H9 (cell line): ENCODE measurements around the gene SUN1. TPM values are rescaled to one million over a fixed set of nuclear protein-coding genes. Genes with fewer than 3 reads are reported as not detected.

Experiments used
- DNase-seq: peaks from one replicate; pipeline ENCODE4 v3.0.0-alpha.2; 2017
- H2AFZ ChIP-seq: one replicate; pipeline ENCODE4 v1.6.1; 2013; ENCODE audit warnings: mild to moderate bottlenecking, low read length, control low read depth, moderate library complexity
- H2AK5ac ChIP-seq: 2 replicates; pipeline ENCODE4 v1.6.1; 2013; ENCODE audit warnings: low read length, control low read depth, mixed read lengths; ENCODE audit not compliant: insufficient read length
- H2BK120ac ChIP-seq: one replicate; pipeline ENCODE4 v1.6.1; 2013; ENCODE audit warnings: low read depth, mild to moderate bottlenecking, low read length, control low read depth, inconsistent platforms; ENCODE audit not compliant: poor library complexity, severe bottlenecking
- H2BK12ac ChIP-seq: 2 replicates; pipeline ENCODE4 v1.6.1; 2013; ENCODE audit warnings: low read length, control low read depth, mixed read lengths, low read depth; ENCODE audit not compliant: insufficient read length
- H2BK15ac ChIP-seq: 2 replicates; pipeline ENCODE4 v1.6.1; 2013; ENCODE audit warnings: low read depth, low read length, control low read depth
- H2BK20ac ChIP-seq: one replicate; pipeline ENCODE4 v1.6.1; 2013; ENCODE audit warnings: low read depth, mild to moderate bottlenecking, low read length, control low read depth, inconsistent platforms; ENCODE audit not compliant: poor library complexity, severe bottlenecking
- H2BK5ac ChIP-seq: 2 replicates; pipeline ENCODE4 v1.6.1; 2013; ENCODE audit warnings: low read length, control low read depth, mixed read lengths; ENCODE audit not compliant: insufficient read length
- H3K14ac ChIP-seq: 2 replicates; pipeline ENCODE4 v1.6.1; 2013; ENCODE audit warnings: low read length, control low read depth; ENCODE audit not compliant: insufficient read depth
- H3K18ac ChIP-seq: 2 replicates; pipeline ENCODE4 v1.6.1; 2013; ENCODE audit warnings: low read depth, mild to moderate bottlenecking, mixed read lengths, low read length, control low read depth; ENCODE audit not compliant: insufficient read length
- H3K23ac ChIP-seq: 2 replicates; pipeline ENCODE4 v1.6.1; 2013; ENCODE audit warnings: low read length, control low read depth, mixed read lengths, low read depth; ENCODE audit not compliant: insufficient read length
- H3K23me2 ChIP-seq: 2 replicates; pipeline ENCODE4 v1.6.1; 2013; ENCODE audit warnings: low read depth, mild to moderate bottlenecking, mixed read lengths, low read length, control low read depth; ENCODE audit not compliant: insufficient read length, poor library complexity, severe bottlenecking
- H3K27ac ChIP-seq: 2 replicates; pipeline ENCODE4 v1.5.1; 2013; ENCODE audit warnings: low read length, control low read depth, mixed read lengths, low read depth; ENCODE audit not compliant: insufficient read length
- H3K27me3 ChIP-seq: 2 replicates; pipeline ENCODE4 v1.6.1; 2013; ENCODE audit warnings: low read length, control low read depth, inconsistent platforms; ENCODE audit not compliant: insufficient read depth
- H3K4ac ChIP-seq: 2 replicates; pipeline ENCODE4 v1.6.1; 2013; ENCODE audit warnings: low read depth, mild to moderate bottlenecking, control low read depth, inconsistent platforms, low read length, moderate library complexity
- H3K4me1 ChIP-seq: 2 replicates; pipeline ENCODE4 v1.6.1; 2013; ENCODE audit warnings: low read length, control low read depth, inconsistent platforms; ENCODE audit not compliant: insufficient read depth
- H3K4me2 ChIP-seq: 2 replicates; pipeline ENCODE4 v1.6.1; 2013; ENCODE audit warnings: low read length, control low read depth, mixed read lengths; ENCODE audit not compliant: insufficient read length, insufficient read depth
- H3K56ac ChIP-seq: 2 replicates; pipeline ENCODE4 v1.6.1; 2013; ENCODE audit warnings: low read depth, mild to moderate bottlenecking, mixed read lengths, low read length, control low read depth; ENCODE audit not compliant: insufficient read length
- H3K79me1 ChIP-seq: 2 replicates; pipeline ENCODE4 v1.6.1; 2013; ENCODE audit warnings: low read depth, mild to moderate bottlenecking, moderate library complexity, low read length, control low read depth, inconsistent platforms; ENCODE audit not compliant: insufficient read depth, poor library complexity, severe bottlenecking
- H3K79me2 ChIP-seq: 2 replicates; pipeline ENCODE4 v1.6.1; 2013; ENCODE audit warnings: low read length, control low read depth, inconsistent platforms; ENCODE audit not compliant: insufficient read depth
- H3K9ac ChIP-seq: 2 replicates; pipeline ENCODE4 v1.6.1; 2013; ENCODE audit warnings: low read length, control low read depth, mixed read lengths; ENCODE audit not compliant: insufficient read length; ENCODE audit errors: extremely low read depth
- H3K9me3 ChIP-seq: one replicate; pipeline ENCODE4 v1.6.1; 2013; ENCODE audit warnings: low read depth, low read length, inconsistent platforms; ENCODE audit not compliant: control insufficient read depth
- H3T11ph ChIP-seq: one replicate; pipeline ENCODE4 v1.6.1; 2013; ENCODE audit warnings: mild to moderate bottlenecking, low read length, control low read depth, inconsistent platforms
- H4K20me1 ChIP-seq: one replicate; pipeline ENCODE4 v1.6.1; 2013; ENCODE audit not compliant: control insufficient read depth, insufficient read length, insufficient read depth
- H4K5ac ChIP-seq: 2 replicates; pipeline ENCODE4 v1.6.1; 2013; ENCODE audit warnings: low read depth, mild to moderate bottlenecking, mixed read lengths, low read length, control low read depth; ENCODE audit not compliant: insufficient read length
- H4K8ac ChIP-seq: replicated peaks from 2 replicates; pipeline ENCODE4 v1.6.1; 2013; ENCODE audit warnings: low read length, control low read depth, mixed read lengths, low read depth; ENCODE audit not compliant: insufficient read length
- H4K91ac ChIP-seq: 2 replicates; pipeline ENCODE4 v1.6.1; 2013; ENCODE audit warnings: low read depth, mild to moderate bottlenecking, moderate library complexity, mixed read lengths, low read length, control low read depth; ENCODE audit not compliant: insufficient read length
- H3K27ac Mint-ChIP-seq, 3 experiments: 2 replicates in 2 of 3; 3 replicates in 1 of 3; pipeline ENCODE4 v1.8.0; 2020 to 2021; ENCODE audit warnings: mixed read lengths in 3 of 3, mild to moderate bottlenecking in 1 of 3, moderate library complexity in 1 of 3
- H3K27me3 Mint-ChIP-seq: 2 replicates; pipeline ENCODE4 v1.8.0; 2021; ENCODE audit warnings: low read depth, mild to moderate bottlenecking, moderate library complexity, mixed read lengths
- H3K36me3 Mint-ChIP-seq, 3 experiments: 2 replicates in 2 of 3; 3 replicates in 1 of 3; pipeline ENCODE4 v1.8.0; 2020 to 2021; ENCODE audit warnings: low read depth in 3 of 3, mixed read lengths in 3 of 3; ENCODE audit not compliant: insufficient read depth in 1 of 3
- H3K4me1 Mint-ChIP-seq, 2 experiments: 2 replicates each; pipeline ENCODE4 v1.8.0; 2020; ENCODE audit warnings: mixed read lengths in 2 of 2
- H3K4me3 Mint-ChIP-seq, 2 experiments: 2 replicates in 1 of 2; 3 replicates in 1 of 2; pipeline ENCODE4 v1.8.0; 2020 to 2021; ENCODE audit warnings: mild to moderate bottlenecking in 2 of 2, mixed read lengths in 2 of 2, moderate library complexity in 1 of 2
- H3K9me3 Mint-ChIP-seq, 2 experiments: 2 replicates in 1 of 2; 3 replicates in 1 of 2; pipeline ENCODE4 v1.8.0; 2020; ENCODE audit warnings: mild to moderate bottlenecking in 2 of 2, mixed read lengths in 2 of 2, moderate library complexity in 1 of 2
- WGBS: extraction: QIAGEN DNeasy Blood & Tissue Kit; methylation state at CpG from one replicate; pipeline ENCODE4 v1.1.7; 2013; ENCODE audit warnings: missing lambda C conversion rate, low lambda C conversion rate, mixed read lengths; ENCODE audit not compliant: insufficient read length; ENCODE audit errors: extremely low coverage; 5-methylcytosine and 5-hydroxymethylcytosine counted together
- total RNA-seq: library from RNA; stranded (reverse); gene quantifications from 2 replicates; pipeline ENCODE4 v1.2.1, GENCODE V29; 2021
- TF ChIP-seq, protein P1 (sequence below): fragments of 200-600 bp; sonication (generic); conservative IDR thresholded peaks from 3 replicates; pipeline ENCODE4 v1.8.0; 2021; ENCODE audit warnings: antibody characterized with exemption, mild to moderate bottlenecking

The SUN1 gene
- total RNA-seq, 1 experiment from 2014 or later = 118 TPM

DNA sequence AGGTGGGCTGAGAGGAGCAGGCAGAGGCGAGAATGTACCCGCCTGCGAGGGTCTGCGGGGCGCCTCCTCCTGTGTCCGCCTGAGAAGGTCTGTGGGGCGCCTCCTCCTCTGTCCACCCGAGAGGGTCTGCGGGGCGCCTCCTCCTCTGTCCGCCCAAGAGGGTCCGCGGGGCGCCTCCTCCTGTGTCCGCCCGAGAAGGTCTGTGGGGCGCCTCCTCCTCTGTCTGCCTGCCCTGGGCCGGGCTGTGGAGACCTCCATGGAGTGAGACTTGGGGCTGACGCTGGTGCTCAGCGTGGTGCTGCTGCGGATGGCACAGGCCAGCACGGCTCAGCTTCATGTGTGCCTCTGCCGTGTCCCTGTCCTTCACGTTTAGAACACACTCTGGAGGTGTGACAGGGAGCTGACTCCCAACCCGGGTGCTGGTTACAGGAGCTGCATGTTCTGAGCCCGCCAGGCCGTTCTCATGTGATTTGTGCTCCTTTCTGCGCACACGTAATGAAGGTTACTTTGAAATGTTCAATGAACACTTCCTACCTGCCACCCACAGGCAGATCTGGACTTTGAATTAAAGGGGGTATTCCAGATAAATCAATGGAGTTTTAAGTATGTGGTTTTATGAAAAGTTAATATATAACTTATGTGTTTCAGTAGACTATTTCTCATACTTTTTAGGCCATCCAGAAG lies 23.6 kb downstream of the SUN1 start:
- H3K79me1 ChIP-seq = no peaks in the 10 kb centered on the region
- H3K56ac ChIP-seq = no peak overlapping the region
- H2BK120ac ChIP-seq = no peak overlapping the region
- no peak overlapping the region for H3K4me2 ChIP-seq
- no peak overlapping the region for H2BK5ac ChIP-seq
- H2AK5ac ChIP-seq = no peak overlapping the region
- H3K79me2 ChIP-seq = no peaks in the 10 kb centered on the region
- H3K27ac ChIP-seq = no peak overlapping the region
- H3K4ac ChIP-seq = no peak overlapping the region
- H3K18ac ChIP-seq = no peak overlapping the region
- H3K9ac ChIP-seq = no peak overlapping the region
- H3K4me1 Mint-ChIP-seq = no peaks in the 10 kb centered on the region
- H3K9me3 ChIP-seq = no peaks in the 10 kb centered on the region
- no peaks in the 10 kb centered on the region for H3K4me1 ChIP-seq
- no peaks in the 10 kb centered on the region for H3K27me3 Mint-ChIP-seq
- no peak overlapping the region for H2BK12ac ChIP-seq
- no peak for DNase-seq
- WGBS = no CpG with 5 or more reads among the region's 29 CpGs
- H4K91ac ChIP-seq = no peak overlapping the region
- H3K27me3 ChIP-seq = no peaks in the 10 kb centered on the region
- no peak overlapping the region for H2BK15ac ChIP-seq
- H3K36me3 Mint-ChIP-seq = peaks cover 53 to 91% (median 89%) of the 10 kb centered on the region in 3 experiments
- H2BK20ac ChIP-seq = no peak overlapping the region
- TF ChIP-seq, protein P1, sequence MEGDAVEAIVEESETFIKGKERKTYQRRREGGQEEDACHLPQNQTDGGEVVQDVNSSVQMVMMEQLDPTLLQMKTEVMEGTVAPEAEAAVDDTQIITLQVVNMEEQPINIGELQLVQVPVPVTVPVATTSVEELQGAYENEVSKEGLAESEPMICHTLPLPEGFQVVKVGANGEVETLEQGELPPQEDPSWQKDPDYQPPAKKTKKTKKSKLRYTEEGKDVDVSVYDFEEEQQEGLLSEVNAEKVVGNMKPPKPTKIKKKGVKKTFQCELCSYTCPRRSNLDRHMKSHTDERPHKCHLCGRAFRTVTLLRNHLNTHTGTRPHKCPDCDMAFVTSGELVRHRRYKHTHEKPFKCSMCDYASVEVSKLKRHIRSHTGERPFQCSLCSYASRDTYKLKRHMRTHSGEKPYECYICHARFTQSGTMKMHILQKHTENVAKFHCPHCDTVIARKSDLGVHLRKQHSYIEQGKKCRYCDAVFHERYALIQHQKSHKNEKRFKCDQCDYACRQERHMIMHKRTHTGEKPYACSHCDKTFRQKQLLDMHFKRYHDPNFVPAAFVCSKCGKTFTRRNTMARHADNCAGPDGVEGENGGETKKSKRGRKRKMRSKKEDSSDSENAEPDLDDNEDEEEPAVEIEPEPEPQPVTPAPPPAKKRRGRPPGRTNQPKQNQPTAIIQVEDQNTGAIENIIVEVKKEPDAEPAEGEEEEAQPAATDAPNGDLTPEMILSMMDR = no peak
- no peak overlapping the region; a peak in 2 of 7 replicates for H3K27ac Mint-ChIP-seq
- no peak overlapping the region for H2AFZ ChIP-seq
- no peak overlapping the region for H3K14ac ChIP-seq
- peaks cover 3% of the 10 kb centered on the region for H3K23me2 ChIP-seq
- no peak overlapping the region for H3T11ph ChIP-seq
- no peaks in the 10 kb centered on the region; a peak in 1 of 5 replicates for H3K9me3 Mint-ChIP-seq
- H4K8ac ChIP-seq = no peak overlapping the region
- H4K5ac ChIP-seq = no peak overlapping the region
- H3K23ac ChIP-seq = no peak overlapping the region
- H3K4me3 Mint-ChIP-seq = no peak overlapping the region
- H4K20me1 ChIP-seq = peaks cover 3% of the 10 kb centered on the region
